Measurements from ENCODE around the gene FBXW10B. TPM values are rescaled to one million over a fixed set of nuclear protein-coding genes. Genes with fewer than 3 reads are reported as not detected.
"Not testable (repeated sequence)": the region's sequence is repeated elsewhere in the genome, so short reads cannot be mapped to it uniquely, and the experiment has no call there.

Gene FBXW10B

GRCh38 chr17:15574660-15575059 is 44.8 kb downstream of the FBXW10B start:
- H4K8ac ChIP-seq (ENCODE audit: low read length); H3K27ac ChIP-seq (ENCODE audit: low read length, poor library complexity, severe bottlenecking); H2AK5ac ChIP-seq (ENCODE audit: low read length, severe bottlenecking); H3K4me3 ChIP-seq (ENCODE audit: insufficient read depth in 1 of 2, low read depth in 1 of 2, low read length in 2 of 2); H3K36me3 ChIP-seq (ENCODE audit: control insufficient read depth in 1 of 2, insufficient read depth in 2 of 2, low read depth in 1 of 2, low read length in 2 of 2); H3K9me3 ChIP-seq (ENCODE audit: control insufficient read depth, low read length); H2BK5ac ChIP-seq (ENCODE audit: low read depth, low read length, poor library complexity, severe bottlenecking); H4K91ac ChIP-seq (ENCODE audit: low read length); H2BK12ac ChIP-seq (ENCODE audit: low read length in 2 of 2); H3K27me3 ChIP-seq (ENCODE audit: control insufficient read depth in 1 of 2, insufficient read depth in 1 of 2, low read length in 2 of 2); H3K18ac ChIP-seq (ENCODE audit: low read depth in 1 of 2, low read length in 2 of 2); H3K9ac ChIP-seq (ENCODE audit: low read length); H2BK15ac ChIP-seq (ENCODE audit: low read depth, poor library complexity, severe bottlenecking); H3K4me2 ChIP-seq (ENCODE audit: low read length, poor library complexity, severe bottlenecking); H2BK120ac ChIP-seq (ENCODE audit: low read depth, low read length); H3K23ac ChIP-seq (ENCODE audit: low read length in 2 of 2); H2AFZ ChIP-seq (ENCODE audit: low read depth, low read length); DNase-seq; H3K79me1 ChIP-seq (replicated peaks; ENCODE audit: low read length, poor library complexity, severe bottlenecking); H3K4ac ChIP-seq (ENCODE audit: low read depth in 1 of 2, low read length in 2 of 2); H3K14ac ChIP-seq (ENCODE audit: low read length in 2 of 2); H3K4me1 ChIP-seq (ENCODE audit: control insufficient read depth, insufficient read depth, low read depth, low read length): not testable (repeated sequence)
- no CpG with 5 or more reads among the region's 5 CpGs for WGBS

DNA sequence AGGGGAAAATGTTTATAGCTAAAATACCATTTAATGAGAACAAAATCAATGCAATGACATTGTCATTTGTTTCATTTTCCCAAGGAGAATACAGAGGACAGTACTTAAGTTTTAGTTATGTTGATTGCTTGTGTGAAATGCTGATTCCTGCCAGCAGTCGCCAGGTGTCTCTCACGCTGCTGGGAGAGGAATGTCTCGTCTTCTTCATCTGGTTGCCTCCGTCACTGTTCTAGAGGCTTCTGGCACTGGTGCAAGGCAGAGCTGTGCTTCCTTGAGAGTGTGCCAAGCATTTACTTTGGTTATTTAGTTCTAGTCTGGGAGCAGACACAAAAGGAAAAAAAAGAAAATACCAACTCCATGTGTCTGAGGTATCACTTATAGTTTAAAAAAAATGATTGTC is 45.6 kb downstream of the FBXW10B start:
- not testable (repeated sequence) for H3K79me1 ChIP-seq (replicated peaks; ENCODE audit: low read length, poor library complexity, severe bottlenecking); H3K9ac ChIP-seq (ENCODE audit: low read length); H3K14ac ChIP-seq (ENCODE audit: low read length in 2 of 2); H3K36me3 ChIP-seq (ENCODE audit: control insufficient read depth in 1 of 2, insufficient read depth in 2 of 2, low read depth in 1 of 2, low read length in 2 of 2); H2BK15ac ChIP-seq (ENCODE audit: low read depth, poor library complexity, severe bottlenecking); H3K9me3 ChIP-seq (ENCODE audit: control insufficient read depth, low read length); H3K27me3 ChIP-seq (ENCODE audit: control insufficient read depth in 1 of 2, insufficient read depth in 1 of 2, low read length in 2 of 2); H3K18ac ChIP-seq (ENCODE audit: low read depth in 1 of 2, low read length in 2 of 2); H4K8ac ChIP-seq (ENCODE audit: low read length); H3K4ac ChIP-seq (ENCODE audit: low read depth in 1 of 2, low read length in 2 of 2); H2AK5ac ChIP-seq (ENCODE audit: low read length, severe bottlenecking); H3K27ac ChIP-seq (ENCODE audit: low read length, poor library complexity, severe bottlenecking); H2BK12ac ChIP-seq (ENCODE audit: low read length in 2 of 2); H2BK120ac ChIP-seq (ENCODE audit: low read depth, low read length); DNase-seq; H2AFZ ChIP-seq (ENCODE audit: low read depth, low read length); H2BK5ac ChIP-seq (ENCODE audit: low read depth, low read length, poor library complexity, severe bottlenecking); H3K4me1 ChIP-seq (ENCODE audit: control insufficient read depth, insufficient read depth, low read depth, low read length); H4K91ac ChIP-seq (ENCODE audit: low read length); H3K4me2 ChIP-seq (ENCODE audit: low read length, poor library complexity, severe bottlenecking); H3K4me3 ChIP-seq (ENCODE audit: insufficient read depth in 1 of 2, low read depth in 1 of 2, low read length in 2 of 2); H3K23ac ChIP-seq (ENCODE audit: low read length in 2 of 2)
- WGBS, result 65% methylated on average over 3 of the region's 4 CpGs

Small RNA genes lying within 50 kb of the gene (small RNA-seq; reads per million reads assigned to genes)
- gene AC005838.1 (ENCODE audit: low read depth) (not detected), gene RF00090 (ENCODE audit: low read depth) (not detected)

All from mesenchymal stem cell (in vitro differentiated cells and primary cell).